ENCODE results near the gene VPS50.
"Not testable (repeated sequence)": the region's sequence is repeated elsewhere in the genome, so short reads cannot be mapped to it uniquely, and the experiment has no call there.

The VPS50 gene

GRCh38 chr7:93327006-93327633 is 95.0 kb downstream of the VPS50 start:
- no peak for DNase-seq

- no peak for DNase-seq
These were observed 99.5 kb downstream of the VPS50 start for GRCh38 chr7:93331706-93332105.

- no peak for DNase-seq
These were observed 100.0 kb downstream of the VPS50 start for GRCh38 chr7:93332172-93332571.

- no peak for DNase-seq
These were observed 104.9 kb downstream of the VPS50 start for GRCh38 chr7:93337052-93337451.

- DNase-seq: not testable (repeated sequence)
These were observed 110.0 kb downstream of the VPS50 start for GRCh38 chr7:93342178-93342577.

- DNase-seq: no peak
These were observed 118.2 kb downstream of the VPS50 start for GRCh38 chr7:93350338-93350737.

- no peak for DNase-seq
These were observed 120.7 kb downstream of the VPS50 start for GRCh38 chr7:93352881-93353280.

GRCh38 chr7:93354815-93355214 is 122.6 kb downstream of the VPS50 start:
- no peak for DNase-seq

- no peak for DNase-seq
These were observed 127.5 kb downstream of the VPS50 start for GRCh38 chr7:93359520-93360198.

GRCh38 chr7:93361853-93362252 is 129.7 kb downstream of the VPS50 start:
- no peak for DNase-seq

- no peak for DNase-seq
These were observed 132.6 kb downstream of the VPS50 start for GRCh38 chr7:93364806-93365205.

- no peak for DNase-seq
These were observed 133.2 kb downstream of the VPS50 start for GRCh38 chr7:93365341-93365740.

GRCh38 chr7:93366816-93367215 is 134.7 kb downstream of the VPS50 start:
- DNase-seq: no peak

GRCh38 chr7:93367254-93367653 is 135.1 kb downstream of the VPS50 start:
- no peak for DNase-seq

- not testable (repeated sequence) for DNase-seq
These were observed 138.8 kb downstream of the VPS50 start for GRCh38 chr7:93370937-93371336.

GRCh38 chr7:93373537-93373936 is 141.4 kb downstream of the VPS50 start:
- no peak for DNase-seq

- no peak for DNase-seq
These were observed 142.3 kb downstream of the VPS50 start for GRCh38 chr7:93374345-93374940.

- DNase-seq: no peak
These were observed 143.4 kb downstream of the VPS50 start for GRCh38 chr7:93375603-93376002.

GRCh38 chr7:93378131-93378760 is 146.1 kb downstream of the VPS50 start:
- DNase-seq: no peak

GRCh38 chr7:93382362-93382761 is 150.2 kb downstream of the VPS50 start:
- no peak for DNase-seq

GRCh38 chr7:93390660-93391059 is 158.5 kb downstream of the VPS50 start:
- DNase-seq: no peak

- DNase-seq: no peak
These were observed 160.8 kb downstream of the VPS50 start for GRCh38 chr7:93392984-93393383.

GRCh38 chr7:93399642-93400041 is 167.5 kb downstream of the VPS50 start:
- no peak for DNase-seq

Data from hypothalamus (tissue), 51 donors.